NCI-H1105 (cell line): ENCODE results near the gene CCDC85A.

Source experiments
- DNase-seq: peaks from one replicate; lab custom pipeline; 2025; lab: John Stamatoyannopoulos, UW

The CCDC85A gene

DNA sequence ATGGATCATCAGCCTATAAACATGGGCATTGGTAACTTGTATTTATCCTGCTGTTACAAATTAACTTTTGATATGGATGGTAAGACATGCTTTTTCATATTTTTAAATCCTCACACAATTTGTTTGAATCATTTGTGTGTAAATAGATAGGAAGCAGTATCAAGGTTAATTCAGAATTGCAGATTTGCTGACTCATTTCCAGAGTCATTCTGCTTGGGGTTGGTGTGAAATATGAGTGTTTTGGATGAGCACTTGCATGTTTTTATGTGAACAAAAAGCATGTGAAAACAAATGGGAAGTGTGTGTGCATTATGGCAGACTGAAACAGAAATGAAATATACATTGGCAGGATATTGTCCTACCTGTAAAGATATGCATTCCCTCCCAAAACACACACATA lies 11.8 kb downstream of the CCDC85A start:
- DNase-seq, result no peak

GRCh38 chr2:56197816-56198215 lies 14.0 kb downstream of the CCDC85A start:
- no peak for DNase-seq

GRCh38 chr2:56198936-56199335 lies 15.1 kb downstream of the CCDC85A start:
- no peak for DNase-seq

DNA sequence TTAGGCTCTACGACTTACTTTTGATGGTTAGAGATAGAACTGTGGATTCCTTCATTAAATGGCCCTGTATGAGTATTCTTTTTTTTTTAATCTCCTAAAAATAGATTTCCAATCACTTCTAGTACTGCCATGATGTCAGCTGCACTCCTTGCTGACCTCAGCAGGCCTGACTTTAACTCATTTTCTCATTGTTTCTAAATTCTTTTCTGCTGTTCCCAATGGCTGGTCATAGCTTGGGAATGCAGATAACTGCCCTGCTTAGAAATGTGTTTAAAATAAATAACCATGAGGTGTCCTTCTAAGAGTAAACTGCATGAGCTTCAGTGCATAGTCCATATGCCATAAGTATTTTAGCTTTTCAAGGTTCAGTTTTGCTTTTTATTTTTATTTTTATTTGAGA lies 15.7 kb downstream of the CCDC85A start:
- no peak for DNase-seq

DNA sequence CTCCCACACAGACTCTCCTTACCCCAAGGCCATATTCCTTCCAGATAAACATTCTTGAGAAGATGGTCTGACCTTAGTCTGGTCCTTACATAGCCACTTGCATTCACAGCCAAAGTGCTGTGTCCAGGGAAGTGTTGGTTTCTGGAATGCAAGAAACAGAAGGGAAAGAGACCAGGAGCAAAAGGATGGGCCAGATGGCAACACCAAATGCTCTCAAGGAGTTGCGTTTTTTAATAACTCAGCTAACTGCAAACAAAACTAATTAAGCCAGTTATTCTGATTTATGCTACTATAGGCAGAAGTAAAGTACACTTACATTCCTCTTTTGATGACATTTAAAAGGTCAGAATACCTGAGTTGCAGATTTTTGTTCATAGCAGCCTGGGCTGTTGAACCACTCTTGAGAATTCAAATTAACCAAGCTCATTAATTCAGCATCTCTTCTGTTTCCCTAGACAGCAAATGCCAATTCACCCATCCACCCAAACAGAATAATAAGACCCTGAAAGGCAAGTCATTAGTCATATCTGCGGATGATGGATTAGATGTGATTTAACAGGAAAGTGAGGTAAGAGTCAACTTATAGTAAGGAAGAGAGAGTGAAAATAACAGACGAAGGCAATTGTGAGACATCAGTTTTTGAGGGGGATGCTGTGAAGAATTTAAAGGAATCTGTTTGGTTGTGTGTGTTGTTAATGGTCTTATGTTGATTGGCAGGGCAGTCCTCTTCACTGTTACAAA lies 18.8 kb downstream of the CCDC85A start:
- DNase-seq, result no peak

DNA sequence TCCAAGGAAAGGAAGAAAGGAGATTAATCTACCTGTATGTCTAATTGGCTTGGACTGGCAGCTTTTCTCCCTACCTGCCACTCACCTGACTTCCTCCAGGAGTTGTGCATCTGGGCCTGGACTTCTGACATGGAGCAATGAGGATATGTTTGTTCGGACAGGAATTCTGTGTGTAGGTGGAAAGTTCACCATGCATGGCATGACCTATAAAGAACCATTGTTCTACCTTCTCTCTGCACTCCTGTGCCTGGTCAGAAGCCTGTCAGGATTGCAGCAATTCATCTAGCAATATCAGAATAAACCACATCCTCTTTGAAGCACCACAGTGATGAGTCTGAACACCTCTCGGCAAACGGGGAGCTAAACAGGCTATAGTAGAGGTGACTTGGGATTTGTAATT lies 20.8 kb downstream of the CCDC85A start:
- no peak for DNase-seq

- no peak for DNase-seq
Measured at GRCh38 chr2:56206250-56206649, 22.5 kb downstream of the CCDC85A start.

DNA sequence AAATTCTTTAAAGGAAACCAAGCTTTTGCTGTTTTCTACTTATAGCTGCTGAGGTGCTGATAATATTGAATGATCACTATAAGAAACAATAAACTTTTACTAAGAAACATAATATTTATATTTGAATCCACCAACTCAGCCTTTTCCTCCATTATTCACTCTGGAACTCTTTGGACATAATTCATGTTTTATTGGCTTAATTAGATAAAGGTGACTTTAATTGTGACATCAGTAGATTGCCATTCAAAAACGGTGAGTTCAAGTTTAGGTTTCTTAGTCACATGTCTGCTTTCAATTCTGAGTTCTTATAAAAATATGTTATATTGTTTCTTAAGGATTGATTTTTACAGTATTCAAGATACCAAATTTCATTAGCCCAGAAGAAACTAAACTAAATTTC lies 24.0 kb downstream of the CCDC85A start:
- DNase-seq, result no peak

DNA sequence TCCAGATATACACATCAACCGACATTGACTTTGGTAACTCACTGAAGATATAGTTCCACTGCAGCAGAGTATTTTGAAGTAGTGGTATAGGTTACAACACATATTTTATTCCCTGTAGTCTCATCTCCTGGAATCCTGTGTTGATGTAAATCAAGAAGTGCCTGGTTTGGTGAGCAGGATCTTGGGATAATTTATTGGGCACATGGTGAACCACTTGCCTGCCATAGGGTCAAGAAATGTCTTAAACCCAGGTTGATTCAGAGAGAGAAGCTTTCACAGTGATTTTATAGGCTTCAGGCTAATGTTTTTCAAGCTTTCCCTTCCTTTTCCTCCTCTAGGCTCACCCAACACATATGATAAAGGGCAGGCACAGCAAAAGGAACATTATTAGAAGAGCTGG lies 24.6 kb downstream of the CCDC85A start:
- DNase-seq, result no peak

GRCh38 chr2:56209701-56210100 lies 25.9 kb downstream of the CCDC85A start:
- DNase-seq, result no peak

DNA sequence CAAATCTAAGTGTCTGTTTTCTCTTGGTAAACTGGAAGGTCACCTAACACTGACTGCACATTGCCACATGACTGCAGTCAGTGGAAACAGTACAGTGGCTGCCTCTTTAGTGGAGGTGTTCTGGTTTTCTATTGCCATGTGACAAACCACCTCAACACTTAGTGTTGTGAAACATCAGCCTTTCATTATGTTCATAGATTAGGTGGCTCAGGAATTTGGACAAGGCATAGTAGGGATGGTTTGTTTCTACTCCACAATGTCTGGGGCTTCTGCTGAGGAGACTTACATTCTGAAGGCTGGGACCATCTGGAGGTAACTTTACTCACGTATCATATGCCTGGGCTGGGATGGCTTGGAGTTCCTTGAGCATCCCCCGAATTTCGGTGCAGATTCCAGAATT lies 26.5 kb downstream of the CCDC85A start:
- DNase-seq, result no peak

GRCh38 chr2:56211048-56211447 lies 27.3 kb downstream of the CCDC85A start:
- DNase-seq, result no peak

DNA sequence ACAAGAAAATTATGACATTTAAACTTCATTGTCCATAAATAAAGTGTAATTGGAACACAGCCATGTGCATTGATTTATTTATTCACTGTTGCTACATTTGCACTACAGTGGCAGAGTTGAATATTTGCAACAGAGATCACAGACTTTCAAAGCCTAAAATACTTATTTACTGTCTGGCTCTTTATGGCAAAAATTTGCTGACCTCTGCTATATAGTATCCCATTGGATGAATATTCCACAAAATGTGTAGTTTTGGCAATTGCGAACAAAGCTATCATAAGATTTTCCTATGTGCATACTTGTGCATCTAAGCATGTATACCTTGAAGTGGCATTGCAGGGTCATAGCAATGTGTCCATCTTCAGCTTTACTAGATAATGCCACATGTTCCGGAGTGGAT lies 32.1 kb downstream of the CCDC85A start:
- DNase-seq, result no peak

DNA sequence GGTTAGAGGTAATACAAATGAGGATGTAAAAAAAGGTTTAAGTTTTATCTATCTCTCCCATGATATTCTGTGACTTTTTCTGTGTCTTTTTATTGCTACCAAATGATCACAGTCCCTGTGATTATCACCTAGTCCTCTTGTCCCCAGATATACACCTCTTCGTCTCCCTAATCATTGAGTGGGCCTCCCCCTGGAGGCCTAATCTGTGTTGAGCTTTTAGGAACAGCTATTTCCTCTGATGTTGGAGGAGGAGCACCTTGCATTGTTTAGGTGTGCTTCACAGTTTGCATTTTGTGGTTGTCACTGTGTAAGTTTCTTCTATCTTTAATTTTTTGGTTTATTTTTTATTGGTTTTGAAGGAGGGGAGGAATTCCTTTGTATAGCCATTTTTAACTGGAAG lies 33.3 kb downstream of the CCDC85A start:
- no peak for DNase-seq

DNA sequence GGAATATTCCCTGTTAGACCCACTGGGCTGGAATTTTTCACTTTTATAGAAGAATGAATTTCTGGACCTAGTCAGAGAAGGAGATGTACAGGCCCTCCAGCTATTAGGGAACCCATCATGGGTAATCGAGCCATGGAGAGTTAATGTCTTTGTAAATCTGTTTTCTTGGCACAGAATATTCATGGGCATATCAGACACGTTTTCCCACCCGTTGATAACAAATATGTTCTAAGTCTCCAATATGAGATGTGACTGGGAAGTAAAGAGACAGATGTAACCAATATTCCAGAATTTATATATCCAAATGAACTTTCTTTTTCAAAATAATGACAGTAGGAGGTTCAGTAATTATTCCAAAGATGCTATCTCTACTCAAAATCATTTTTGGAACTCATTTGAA lies 38.7 kb downstream of the CCDC85A start:
- DNase-seq, result no peak

GRCh38 chr2:56224316-56224715 lies 40.5 kb downstream of the CCDC85A start:
- no peak for DNase-seq

DNA sequence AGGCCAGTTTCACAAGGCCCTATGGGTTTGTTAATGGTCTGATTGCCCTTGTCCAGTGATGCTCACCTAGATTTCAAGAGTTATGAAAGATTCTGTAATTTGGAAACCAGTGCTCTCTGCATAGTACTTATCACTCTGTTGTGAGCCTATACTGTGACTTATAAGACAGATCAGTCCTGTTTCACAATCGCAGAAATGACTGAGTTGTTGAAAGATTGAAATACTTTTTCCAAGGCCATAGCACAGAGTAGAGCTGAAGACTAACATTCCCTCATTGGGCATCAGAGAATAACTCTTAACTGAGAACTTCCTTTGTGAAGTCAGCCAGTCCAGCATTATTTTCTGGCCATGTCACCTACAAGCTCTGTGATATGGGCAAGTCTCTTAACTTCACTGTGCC lies 44.0 kb downstream of the CCDC85A start:
- DNase-seq, result no peak

DNA sequence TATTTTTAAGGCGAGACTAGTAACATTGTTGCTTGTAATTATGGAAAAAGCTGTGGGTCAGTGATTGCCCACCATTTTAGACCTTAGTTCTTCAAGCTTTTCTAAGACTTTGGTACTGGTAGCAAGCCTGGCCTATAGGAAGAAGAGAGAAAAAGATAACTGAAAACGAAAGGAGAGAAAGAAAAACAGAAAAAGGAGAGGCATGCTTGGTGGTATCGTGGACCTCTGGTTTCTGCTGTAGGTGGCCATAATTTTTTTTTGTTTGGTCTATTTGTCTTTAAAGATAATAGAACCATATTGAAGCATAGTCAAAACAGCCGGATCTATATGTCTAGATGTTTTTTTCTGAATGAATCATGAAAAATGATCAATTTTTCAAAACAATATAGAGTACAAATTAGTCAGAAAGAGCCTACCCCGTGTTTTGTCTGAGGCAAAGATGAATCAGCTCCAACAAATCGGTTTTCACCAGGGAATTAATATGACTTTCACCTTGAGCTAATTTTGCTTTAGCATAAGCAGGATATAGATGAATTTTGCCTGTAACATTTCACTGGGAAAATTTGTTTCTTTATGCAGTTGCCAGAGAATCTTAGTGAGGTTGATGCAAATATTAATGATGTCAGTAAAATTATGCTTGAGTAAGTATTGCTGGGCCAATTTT lies 45.7 kb downstream of the CCDC85A start:
- no peak for DNase-seq

DNA sequence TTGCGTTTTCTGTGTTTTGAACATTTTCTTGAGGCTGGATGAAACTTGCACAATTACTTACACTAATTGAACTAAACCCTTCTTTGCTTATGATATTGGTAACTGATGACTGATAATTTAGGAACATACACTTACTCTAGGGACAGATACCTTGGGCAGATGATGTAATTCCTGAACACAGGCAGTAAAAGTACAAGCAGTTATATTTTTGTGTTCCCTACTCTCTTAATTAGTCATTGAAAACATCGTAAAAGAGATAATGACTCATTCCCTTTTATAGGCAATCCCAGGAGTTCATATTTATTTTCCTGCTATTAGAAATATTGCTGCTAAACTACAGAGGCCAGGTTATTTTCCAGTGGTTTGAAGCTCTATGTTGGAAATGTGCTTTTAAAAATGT lies 46.4 kb downstream of the CCDC85A start:
- DNase-seq, result no peak

DNA sequence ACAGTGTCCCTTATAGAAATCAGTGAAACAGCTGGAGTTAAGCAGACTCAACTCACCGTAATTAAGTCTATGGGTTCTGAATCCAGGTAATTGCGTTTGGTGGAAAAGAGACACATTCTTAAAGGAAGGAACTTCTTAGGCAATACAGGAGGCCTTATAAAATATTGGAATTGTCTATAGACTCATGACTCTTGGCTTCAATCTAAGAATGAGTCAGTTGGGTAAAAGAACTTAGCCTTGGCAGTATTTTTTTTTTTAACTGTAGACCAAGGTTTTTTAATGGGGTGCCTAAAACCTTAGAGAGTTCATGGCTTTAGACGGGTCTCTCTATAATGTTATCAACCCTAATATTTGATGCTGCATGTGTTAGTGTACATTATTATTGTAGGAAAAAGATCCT lies 47.6 kb downstream of the CCDC85A start:
- DNase-seq, result no peak

- no peak for DNase-seq
Measured at GRCh38 chr2:56232912-56233311, 49.1 kb downstream of the CCDC85A start.

DNA sequence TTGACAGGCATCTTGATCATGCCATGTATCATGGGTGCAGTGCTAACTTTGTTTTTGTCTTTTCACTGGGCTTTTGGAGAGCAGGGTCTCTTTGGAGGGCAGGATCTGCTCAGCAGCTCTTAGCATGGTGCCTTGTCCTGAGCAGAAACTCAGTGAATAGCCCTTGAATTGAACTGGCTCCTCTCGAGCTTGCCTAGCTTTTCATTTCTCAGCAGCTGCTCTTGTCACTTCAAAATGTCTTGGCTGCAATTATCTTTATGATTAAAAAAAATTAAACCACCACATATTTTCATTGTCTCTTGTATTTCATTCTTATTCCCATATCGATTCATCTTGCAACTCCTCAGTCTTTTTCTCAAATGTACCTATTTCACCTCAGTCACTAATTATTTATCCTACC lies 50.5 kb downstream of the CCDC85A start:
- no peak for DNase-seq

- peak; percentile 6 for DNase-seq
Measured at GRCh38 chr2:56239030-56239429, 55.2 kb downstream of the CCDC85A start.

- DNase-seq, result no peak
Measured at GRCh38 chr2:56239437-56239836, 55.6 kb downstream of the CCDC85A start.
